ENCODE results near the gene KAZN. TPM values are rescaled to one million over a fixed set of nuclear protein-coding genes. Genes with fewer than 3 reads are reported as not detected.

The KAZN gene
- total and polyA plus RNA-seq, 2 donors from 2014 or later, result 17.4 to 60.8 TPM

DNA sequence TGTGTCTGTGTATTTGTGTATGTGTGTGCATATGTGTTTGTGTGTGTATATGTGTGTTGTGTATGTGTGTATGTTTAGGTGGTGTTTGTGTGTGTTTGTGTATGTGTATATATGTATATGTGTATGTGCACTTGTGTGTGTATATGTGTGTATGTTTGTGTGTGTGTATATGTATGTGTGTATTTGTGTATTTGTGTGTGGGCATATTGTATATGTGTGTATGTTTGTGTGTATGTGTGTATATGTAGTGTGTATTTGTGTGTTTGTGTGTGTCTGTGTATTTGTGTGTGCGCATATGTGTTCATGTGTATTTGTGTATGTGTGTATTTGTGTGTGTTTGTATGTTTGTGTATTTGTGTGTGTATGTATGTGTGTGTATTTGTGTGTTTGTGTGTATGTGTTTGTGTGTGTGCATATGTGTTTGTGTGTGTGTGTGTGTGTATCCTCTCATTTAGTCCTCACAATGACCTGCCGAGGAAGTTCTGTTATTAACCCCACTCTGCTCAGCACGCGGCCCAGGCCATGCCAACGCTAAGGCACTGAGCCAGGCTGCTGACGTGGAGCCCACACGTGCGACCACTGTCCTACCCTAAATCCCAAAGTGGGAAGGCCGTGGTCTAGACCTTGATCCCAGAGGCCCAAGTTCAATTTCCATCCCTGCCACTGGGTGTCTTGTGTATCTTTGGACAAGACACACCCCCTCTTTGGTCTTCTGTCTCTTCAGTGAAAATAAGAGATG is 511.8 kb downstream of the KAZN start:
- no peak for FAIRE-seq
- Histone ChIP-seq H3K27me3 (ENCODE audit: control insufficient read depth, insufficient read depth, low read length) (no peaks in the 10 kb centered on the region), H3K36me3 (ENCODE audit: control insufficient read depth in 2 of 3, insufficient read depth in 3 of 3, low read length in 3 of 3) (no peaks in the 10 kb centered on the region), H3K27ac (ENCODE audit: low read depth in 2 of 2, low read length in 2 of 2) (no peak overlapping the region), H3K4me3 (ENCODE audit: low read length in 3 of 3) (no peak overlapping the region), H3K9ac (ENCODE audit: low read length in 3 of 3) (no peak overlapping the region), H3K4me1 (ENCODE audit: control insufficient read depth in 2 of 3, insufficient read depth in 2 of 3, low read depth in 1 of 3, low read length in 3 of 3) (peaks cover 0 to 2% (median 0%) of the 10 kb centered on the region in 3 donors), H3K9me3 (ENCODE audit: control insufficient read depth in 2 of 3, insufficient read depth in 1 of 3, low read length in 3 of 3) (no peaks in the 10 kb centered on the region)
- TF ChIP-seq, protein P1, sequence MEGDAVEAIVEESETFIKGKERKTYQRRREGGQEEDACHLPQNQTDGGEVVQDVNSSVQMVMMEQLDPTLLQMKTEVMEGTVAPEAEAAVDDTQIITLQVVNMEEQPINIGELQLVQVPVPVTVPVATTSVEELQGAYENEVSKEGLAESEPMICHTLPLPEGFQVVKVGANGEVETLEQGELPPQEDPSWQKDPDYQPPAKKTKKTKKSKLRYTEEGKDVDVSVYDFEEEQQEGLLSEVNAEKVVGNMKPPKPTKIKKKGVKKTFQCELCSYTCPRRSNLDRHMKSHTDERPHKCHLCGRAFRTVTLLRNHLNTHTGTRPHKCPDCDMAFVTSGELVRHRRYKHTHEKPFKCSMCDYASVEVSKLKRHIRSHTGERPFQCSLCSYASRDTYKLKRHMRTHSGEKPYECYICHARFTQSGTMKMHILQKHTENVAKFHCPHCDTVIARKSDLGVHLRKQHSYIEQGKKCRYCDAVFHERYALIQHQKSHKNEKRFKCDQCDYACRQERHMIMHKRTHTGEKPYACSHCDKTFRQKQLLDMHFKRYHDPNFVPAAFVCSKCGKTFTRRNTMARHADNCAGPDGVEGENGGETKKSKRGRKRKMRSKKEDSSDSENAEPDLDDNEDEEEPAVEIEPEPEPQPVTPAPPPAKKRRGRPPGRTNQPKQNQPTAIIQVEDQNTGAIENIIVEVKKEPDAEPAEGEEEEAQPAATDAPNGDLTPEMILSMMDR (IDR thresholded peaks at IDR 0.05; ENCODE audit: borderline replicate concordance, extremely low read depth, insufficient read depth), result no peak
- no peak for DNase-seq
- intact Hi-C loops (cut with DNase I), result no loop called here

DNA sequence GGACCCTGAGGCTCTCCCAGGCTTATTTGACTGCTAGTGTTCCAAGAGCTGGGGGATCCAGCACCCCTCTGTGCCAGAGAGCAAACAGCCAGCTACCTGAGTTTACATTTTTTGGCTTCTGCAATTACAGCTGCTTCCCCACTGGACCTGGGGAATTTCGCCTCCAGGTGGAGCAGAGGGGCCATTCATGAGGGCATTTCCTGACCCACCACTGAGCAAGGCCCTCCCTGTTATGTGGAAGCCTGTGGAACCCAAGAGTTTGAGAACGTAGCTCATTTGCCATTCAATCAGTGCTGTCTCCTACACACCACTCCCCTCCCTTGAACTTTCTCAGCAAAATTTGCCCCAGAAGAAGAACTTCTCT is 512.4 kb downstream of the KAZN start:
- TF ChIP-seq, protein P1 (IDR thresholded peaks at IDR 0.05; ENCODE audit: borderline replicate concordance, extremely low read depth, insufficient read depth), result no peak
- Histone ChIP-seq H3K27me3 (ENCODE audit: control insufficient read depth, insufficient read depth, low read length) (no peaks in the 10 kb centered on the region), H3K4me1 (ENCODE audit: control insufficient read depth in 2 of 3, insufficient read depth in 2 of 3, low read depth in 1 of 3, low read length in 3 of 3) (peaks cover 0 to 2% (median 0%) of the 10 kb centered on the region in 3 donors), H3K27ac (ENCODE audit: low read depth in 2 of 2, low read length in 2 of 2) (no peak overlapping the region), H3K9me3 (ENCODE audit: control insufficient read depth in 2 of 3, insufficient read depth in 1 of 3, low read length in 3 of 3) (no peaks in the 10 kb centered on the region), H3K4me3 (ENCODE audit: low read length in 3 of 3) (no peak overlapping the region), H3K36me3 (ENCODE audit: control insufficient read depth in 2 of 3, insufficient read depth in 3 of 3, low read length in 3 of 3) (no peaks in the 10 kb centered on the region), H3K9ac (ENCODE audit: low read length in 3 of 3) (no peak overlapping the region)
- intact Hi-C loops (cut with DNase I), result no loop called here
- no peak for FAIRE-seq
- no peak for DNase-seq

DNA sequence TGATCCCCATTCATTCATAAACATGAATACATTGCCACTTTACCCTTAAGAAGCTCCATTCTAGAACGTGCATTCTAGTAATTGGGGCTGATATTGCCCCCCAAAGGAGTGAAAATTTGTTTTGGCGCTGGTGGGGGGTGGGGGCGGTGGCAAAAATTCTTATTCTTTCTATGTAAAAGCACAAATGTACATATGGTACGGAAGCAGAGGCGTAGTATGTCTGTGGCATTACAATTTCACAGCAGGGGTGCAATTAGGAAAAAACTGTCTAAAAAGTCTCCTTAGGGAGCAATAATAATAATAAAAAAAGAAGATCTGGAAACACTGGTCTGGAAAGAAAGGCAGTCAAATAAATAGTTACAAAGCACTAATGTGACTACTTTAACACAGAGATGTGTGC is 514.7 kb downstream of the KAZN start:
- TF ChIP-seq, protein P1 (IDR thresholded peaks at IDR 0.05; ENCODE audit: borderline replicate concordance, extremely low read depth, insufficient read depth), result no peak
- DNase-seq (no peak), FAIRE-seq (no peak)
- no peaks in the 10 kb centered on the region for H3K9me3 ChIP-seq (ENCODE audit: control insufficient read depth in 2 of 3, insufficient read depth in 1 of 3, low read length in 3 of 3)
- H3K4me1 ChIP-seq (ENCODE audit: control insufficient read depth in 2 of 3, insufficient read depth in 2 of 3, low read depth in 1 of 3, low read length in 3 of 3), result peaks cover 0 to 2% (median 0%) of the 10 kb centered on the region in 3 donors
- intact Hi-C loops (cut with DNase I), result no loop called here
- no peak overlapping the region for H3K4me3 ChIP-seq (ENCODE audit: low read length in 3 of 3)
- H3K27ac ChIP-seq (ENCODE audit: low read depth in 2 of 2, low read length in 2 of 2), result no peak overlapping the region
- H3K27me3 ChIP-seq (ENCODE audit: control insufficient read depth, insufficient read depth, low read length), result no peaks in the 10 kb centered on the region
- H3K9ac ChIP-seq (ENCODE audit: low read length in 3 of 3), result no peak overlapping the region
- no peaks in the 10 kb centered on the region for H3K36me3 ChIP-seq (ENCODE audit: control insufficient read depth in 2 of 3, insufficient read depth in 3 of 3, low read length in 3 of 3)

Data from kidney (tissue), 14 donors.